VCaP (cell line): ENCODE data around the gene SNHG17.

ENCODE experiments used
- H3K27ac ChIP-seq: fragments of 450-650 bp; 2 replicates; pipeline ENCODE4 v1.5.1; 2017
- TF ChIP-seq, protein P1 (sequence below): fragments of 450-650 bp; conservative IDR thresholded peaks from 2 replicates; pipeline ENCODE4 v1.5.1; 2017; ENCODE audit warnings: mild to moderate bottlenecking, moderate library complexity

Gene SNHG17

DNA sequence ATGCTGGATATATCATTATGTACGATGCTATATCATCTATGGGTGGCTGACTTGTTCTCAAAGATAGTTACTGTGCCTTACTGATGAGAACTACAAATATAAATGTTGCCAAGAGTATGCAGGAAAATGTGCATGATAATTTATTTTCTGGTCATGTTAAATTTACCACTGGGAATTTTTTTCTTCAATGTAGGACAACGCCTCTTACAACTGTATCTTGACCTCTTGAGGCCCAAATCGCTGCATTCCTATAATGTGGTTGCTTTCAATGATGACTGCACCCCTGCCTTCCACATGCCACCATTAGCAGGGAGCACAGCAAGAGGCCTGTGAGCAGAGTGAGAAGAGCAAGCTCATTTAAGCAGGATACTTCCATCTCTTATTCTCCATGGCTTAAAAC lies 31.9 kb upstream of the SNHG17 start:
- H3K27ac ChIP-seq: no peak overlapping the region
- TF ChIP-seq, protein P1, sequence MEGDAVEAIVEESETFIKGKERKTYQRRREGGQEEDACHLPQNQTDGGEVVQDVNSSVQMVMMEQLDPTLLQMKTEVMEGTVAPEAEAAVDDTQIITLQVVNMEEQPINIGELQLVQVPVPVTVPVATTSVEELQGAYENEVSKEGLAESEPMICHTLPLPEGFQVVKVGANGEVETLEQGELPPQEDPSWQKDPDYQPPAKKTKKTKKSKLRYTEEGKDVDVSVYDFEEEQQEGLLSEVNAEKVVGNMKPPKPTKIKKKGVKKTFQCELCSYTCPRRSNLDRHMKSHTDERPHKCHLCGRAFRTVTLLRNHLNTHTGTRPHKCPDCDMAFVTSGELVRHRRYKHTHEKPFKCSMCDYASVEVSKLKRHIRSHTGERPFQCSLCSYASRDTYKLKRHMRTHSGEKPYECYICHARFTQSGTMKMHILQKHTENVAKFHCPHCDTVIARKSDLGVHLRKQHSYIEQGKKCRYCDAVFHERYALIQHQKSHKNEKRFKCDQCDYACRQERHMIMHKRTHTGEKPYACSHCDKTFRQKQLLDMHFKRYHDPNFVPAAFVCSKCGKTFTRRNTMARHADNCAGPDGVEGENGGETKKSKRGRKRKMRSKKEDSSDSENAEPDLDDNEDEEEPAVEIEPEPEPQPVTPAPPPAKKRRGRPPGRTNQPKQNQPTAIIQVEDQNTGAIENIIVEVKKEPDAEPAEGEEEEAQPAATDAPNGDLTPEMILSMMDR: no peak

DNA sequence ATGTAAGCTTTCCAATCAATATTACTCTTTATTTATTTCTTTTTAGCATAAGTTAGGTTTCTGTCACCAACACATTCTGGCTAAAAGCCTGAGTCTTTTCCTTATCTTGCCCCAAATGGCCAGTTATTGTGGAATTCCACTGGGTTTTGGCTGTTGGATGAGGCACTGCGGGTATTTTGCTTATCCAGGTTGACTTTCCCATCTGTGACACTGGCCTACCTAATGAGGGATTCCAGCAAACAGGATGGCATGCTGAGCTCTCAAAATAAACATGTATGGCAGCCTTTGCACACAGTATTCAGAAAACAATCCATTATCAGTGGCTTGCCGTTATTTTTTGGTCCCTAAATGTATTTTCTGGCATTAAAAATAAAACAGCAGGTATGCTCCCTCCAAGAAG lies 31.0 kb upstream of the SNHG17 start:
- no peak overlapping the region for H3K27ac ChIP-seq
- TF ChIP-seq, protein P1: no peak

DNA sequence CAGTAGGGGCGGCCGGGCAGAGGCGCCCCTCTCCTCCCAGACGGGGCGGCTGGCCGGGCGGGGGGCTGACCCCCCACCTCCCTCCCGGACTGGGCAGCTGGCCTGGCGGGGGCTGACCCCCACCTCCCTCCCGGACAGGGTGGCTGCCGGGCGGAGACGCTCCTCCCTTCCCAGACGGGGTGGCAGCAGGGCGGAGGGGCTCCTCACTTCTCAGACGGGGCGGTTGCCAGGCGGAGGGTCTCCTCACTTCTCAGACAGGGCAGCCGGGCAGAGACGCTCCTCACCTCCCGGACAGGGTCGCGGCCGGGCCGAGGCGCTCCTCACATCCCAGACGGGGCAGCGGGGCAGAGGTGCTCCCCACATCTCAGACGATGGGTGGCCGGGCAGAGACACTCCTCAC lies 26.4 kb upstream of the SNHG17 start:
- peak overlapping the region; percentile 67 for H3K27ac ChIP-seq

DNA sequence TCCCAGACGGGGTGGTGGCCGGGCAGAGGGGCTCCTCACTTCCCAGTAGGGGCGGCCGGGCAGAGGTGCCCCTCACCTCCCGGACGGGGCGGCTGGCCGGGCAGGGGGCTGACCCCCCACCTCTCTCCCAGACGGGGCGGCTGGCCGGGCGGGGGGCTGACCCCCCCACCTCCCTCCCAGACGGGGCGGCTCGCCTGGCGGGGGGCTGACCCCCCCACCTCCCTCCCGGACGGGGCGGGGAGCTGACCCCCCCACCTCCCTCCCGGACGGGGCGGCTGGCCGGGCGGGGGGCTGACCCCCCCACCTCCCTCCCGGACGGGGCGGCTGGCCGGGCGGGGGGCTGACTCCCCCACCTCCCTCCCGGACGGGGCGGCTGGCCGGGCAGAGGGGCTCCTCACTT lies 26.0 kb upstream of the SNHG17 start:
- H3K27ac ChIP-seq: peak overlapping the region; percentile 67

DNA sequence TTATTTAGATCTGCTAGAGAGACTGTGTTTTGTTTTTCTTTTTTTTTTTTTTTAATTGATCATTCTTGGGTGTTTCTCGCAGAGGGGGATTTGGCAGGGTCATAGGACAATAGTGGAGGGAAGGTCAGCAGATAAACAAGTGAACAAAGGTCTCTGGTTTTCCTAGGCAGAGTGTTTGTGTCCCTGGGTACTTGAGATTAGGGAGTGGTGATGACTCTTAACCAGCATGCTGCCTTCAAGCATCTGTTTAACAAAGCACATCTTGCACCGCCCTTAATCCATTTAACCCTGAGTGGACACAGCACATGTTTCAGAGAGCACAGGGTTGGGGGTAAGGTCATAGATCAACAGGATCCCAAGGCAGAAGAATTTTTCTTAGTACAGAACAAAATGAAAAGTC lies 25.5 kb upstream of the SNHG17 start:
- H3K27ac ChIP-seq: peak overlapping the region; percentile 67

DNA sequence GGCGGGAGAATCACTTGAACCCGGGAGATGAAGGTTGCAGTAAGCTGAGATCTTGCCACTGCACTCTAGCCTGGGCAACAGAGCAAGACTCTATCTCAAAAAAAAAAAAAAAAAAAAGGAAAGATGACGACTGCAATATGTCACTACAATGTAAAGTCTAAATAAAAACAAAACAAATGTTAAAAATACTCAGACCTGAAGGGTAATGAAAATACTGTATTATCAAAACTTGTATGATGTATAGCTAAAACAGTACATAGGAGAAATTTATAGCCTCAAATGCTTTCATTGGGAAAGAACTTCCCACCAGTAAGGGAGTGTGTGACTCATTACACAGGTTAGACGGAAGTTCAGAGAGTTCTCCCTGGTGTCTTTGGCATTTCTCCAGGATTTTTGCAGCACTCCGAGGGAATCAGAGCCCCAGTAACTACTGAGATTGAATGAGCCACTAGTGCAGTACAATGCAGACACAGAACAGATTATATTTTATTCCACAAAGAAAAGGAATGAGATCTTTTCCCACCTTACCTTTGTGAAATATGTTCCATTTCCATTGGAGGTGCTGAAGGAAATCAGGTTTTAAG lies 25.0 kb upstream of the SNHG17 start:
- TF ChIP-seq, protein P1: no peak
- peak overlapping the region; percentile 67 for H3K27ac ChIP-seq

DNA sequence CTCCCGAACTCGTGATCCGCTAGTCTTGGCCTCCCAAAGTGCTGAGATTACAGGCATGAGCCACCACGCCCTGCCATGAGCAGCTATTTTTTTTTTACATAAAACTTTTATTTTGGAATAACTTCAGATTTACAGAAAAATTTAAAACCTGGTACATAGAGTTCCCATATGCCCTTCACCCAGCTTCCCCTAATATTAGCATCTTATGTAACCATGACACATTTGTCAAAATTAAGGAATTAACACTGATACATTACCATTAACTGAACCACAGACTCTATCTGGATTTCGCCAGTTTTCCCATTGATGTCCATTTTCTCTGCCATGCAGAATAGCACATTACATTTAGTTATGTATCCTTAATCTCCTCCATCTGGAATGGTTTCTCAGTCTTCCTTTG lies 23.2 kb upstream of the SNHG17 start:
- peak overlapping the region; percentile 35; the same call in 1 of the 2 replicates for H3K27ac ChIP-seq
- TF ChIP-seq, protein P1: no peak

DNA sequence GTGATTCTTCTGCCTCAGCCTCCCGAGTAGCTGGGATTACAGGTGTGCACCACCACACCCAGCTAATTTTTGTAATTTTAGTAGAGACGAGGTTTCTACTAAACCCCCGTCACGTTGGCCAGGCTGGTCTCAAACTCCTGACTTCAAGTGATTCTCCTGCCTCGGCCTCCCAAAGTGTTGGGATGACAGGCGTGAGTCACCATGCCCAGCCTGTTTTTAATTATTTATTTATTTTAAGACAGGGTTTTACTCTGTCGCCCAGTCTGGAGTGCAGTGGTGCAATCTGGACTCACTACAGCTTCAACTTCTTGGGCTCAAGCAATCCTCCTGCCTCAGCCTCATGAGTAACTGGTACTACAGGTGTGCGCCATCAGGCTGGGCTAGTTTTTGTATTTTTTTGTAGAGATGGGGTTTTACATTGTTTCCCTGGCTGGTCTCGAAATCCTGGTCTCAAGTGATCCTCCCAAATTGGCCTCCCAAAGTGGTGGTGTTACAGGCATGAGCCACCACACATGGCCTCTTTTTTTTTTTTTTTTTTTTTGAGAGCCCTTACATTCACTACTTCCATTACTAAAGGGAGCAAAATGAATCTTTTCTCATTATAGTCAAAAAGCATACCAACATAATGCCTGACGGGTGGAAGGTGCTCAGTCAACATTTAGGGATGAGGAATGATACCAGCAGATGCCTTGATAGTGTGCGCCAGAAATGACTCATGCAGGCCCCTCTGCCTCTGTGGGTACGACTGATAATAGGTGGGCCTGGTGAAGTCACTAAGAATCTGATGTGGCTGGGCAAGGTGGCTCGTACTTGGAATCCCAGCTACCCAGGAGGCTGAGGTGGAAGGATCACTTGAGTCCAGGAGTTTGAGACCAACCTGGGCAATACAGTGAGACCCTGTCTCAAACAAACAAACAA lies 19.7 kb upstream of the SNHG17 start:
- no peak overlapping the region; the same call in 1 of the 2 replicates for H3K27ac ChIP-seq
- TF ChIP-seq, protein P1: no peak

DNA sequence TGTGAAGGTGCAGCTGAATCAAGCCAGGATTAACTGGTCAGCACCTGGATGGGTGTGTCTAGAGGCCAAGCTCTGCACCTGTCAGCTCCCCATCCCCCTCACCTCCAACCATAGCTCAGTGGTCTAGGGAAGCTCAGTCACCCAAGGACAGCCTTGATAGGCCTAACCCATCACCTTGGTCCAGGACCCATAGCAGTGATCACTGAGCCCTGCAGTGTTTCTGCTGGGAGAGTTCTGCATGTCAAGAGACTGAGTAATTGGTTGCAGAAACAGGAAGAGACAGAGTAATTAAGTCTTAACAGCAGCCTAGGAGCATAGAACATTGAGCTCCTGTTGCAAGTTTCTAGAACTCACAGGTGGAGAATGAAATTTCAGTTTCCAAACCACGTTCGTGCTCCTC lies 18.8 kb upstream of the SNHG17 start:
- TF ChIP-seq, protein P1: no peak
- H3K27ac ChIP-seq: no peak overlapping the region
